ENCODE results near the gene KISS1R.

Gene KISS1R

DNA sequence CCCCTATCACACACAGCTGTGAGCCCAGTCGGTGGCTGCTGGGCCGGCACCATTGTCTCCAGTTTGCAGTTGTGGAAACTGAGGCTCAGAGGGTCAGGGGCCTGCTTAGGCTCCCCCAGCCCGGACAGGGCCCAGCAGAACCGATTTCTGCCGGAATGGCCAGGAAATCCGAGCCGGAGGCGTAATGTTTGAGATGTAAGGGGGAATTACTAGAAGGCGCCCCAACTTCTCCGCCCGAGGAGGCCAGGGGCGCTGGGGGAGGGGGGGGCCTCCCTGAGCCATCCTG lies 962 bp downstream of the KISS1R start:
- no peak for DNase-seq (ENCODE audit: low read depth, low spot score)
- in situ Hi-C loops (cut with HindIII; ENCODE audit: low sequenced_read_pairs) = no loop called here
- no peak for TF ChIP-seq CTCF (IDR thresholded peaks at IDR 0.05; ENCODE audit: low read depth, low read length)
- no peak overlapping the region for H3K4me3 ChIP-seq (ENCODE audit: low read depth, low read length)

GRCh38 chr19:918481-919198 lies 1.5 kb downstream of the KISS1R start:
- no peak overlapping the region for H3K4me3 ChIP-seq (ENCODE audit: low read depth, low read length)
- in situ Hi-C loops (cut with HindIII; ENCODE audit: low sequenced_read_pairs) = no loop called here
- TF ChIP-seq CTCF (IDR thresholded peaks at IDR 0.05; ENCODE audit: low read depth, low read length) = no peak
- DNase-seq (ENCODE audit: low read depth, low spot score) = no peak

DNA sequence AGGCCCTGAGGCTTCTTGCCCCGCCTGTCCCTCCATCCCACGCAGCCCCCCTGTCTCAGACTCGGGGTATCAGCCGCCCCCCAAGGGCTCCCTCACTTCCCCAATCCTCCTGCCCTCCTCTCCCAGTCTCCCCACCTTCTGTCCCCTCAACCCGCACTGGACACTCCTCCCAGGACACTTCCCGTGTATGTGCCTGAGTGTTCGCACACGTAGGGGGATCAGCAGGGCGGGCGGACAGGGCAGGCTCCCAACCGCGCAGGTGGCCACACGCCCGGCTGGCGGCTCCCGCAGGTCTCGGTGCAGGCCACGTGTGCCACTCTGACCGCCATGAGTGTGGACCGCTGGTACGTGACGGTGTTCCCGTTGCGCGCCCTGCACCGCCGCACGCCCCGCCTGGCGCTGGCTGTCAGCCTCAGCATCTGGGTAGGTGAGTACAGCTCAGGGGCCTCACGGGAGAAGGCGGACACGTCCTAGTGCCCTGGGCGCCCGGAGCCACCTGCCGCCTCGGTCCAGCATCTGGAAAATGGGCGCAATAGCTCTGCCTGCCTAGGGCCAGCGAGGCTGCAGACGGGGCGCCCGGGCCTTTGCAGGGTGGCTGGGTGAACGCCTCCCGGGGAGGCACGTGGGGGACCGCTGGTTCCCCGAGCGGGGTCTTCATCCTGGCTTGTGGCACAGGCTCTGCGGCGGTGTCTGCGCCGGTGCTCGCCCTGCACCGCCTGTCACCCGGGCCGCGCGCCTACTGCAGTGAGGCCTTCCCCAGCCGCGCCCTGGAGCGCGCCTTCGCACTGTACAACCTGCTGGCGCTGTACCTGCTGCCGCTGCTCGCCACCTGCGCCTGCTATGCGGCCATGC lies 2.3 kb downstream of the KISS1R start:
- TF ChIP-seq CTCF (IDR thresholded peaks at IDR 0.05; ENCODE audit: low read depth, low read length) = no peak
- DNase-seq (ENCODE audit: low read depth, low spot score) = no peak
- H3K4me3 ChIP-seq (ENCODE audit: low read depth, low read length) = no peak overlapping the region
- in situ Hi-C loops (cut with HindIII; ENCODE audit: low sequenced_read_pairs) = no loop called here

DNA sequence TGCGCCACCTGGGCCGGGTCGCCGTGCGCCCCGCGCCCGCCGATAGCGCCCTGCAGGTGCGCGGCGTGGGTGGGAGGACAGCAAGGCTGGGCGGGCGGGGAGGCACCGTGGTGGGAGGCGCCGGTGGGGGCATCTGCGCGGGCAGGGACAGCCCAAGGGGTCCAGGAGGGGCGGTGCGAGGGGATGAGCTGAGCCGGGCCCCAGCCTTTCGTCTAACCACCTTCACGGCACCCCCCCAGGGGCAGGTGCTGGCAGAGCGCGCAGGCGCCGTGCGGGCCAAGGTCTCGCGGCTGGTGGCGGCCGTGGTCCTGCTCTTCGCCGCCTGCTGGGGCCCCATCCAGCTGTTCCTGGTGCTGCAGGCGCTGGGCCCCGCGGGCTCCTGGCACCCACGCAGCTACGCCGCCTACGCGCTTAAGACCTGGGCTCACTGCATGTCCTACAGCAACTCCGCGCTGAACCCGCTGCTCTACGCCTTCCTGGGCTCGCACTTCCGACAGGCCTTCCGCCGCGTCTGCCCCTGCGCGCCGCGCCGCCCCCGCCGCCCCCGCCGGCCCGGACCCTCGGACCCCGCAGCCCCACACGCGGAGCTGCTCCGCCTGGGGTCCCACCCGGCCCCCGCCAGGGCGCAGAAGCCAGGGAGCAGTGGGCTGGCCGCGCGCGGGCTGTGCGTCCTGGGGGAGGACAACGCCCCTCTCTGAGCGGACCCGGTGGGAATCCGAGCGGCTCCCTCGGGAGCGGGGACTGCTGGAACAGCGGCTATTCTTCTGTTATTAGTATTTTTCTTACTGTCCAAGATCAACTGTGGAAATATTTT lies 3.1 kb downstream of the KISS1R start:
- H3K4me3 ChIP-seq (ENCODE audit: low read depth, low read length) = no peak overlapping the region

GRCh38 chr19:924553-925086 lies 7.5 kb downstream of the KISS1R start:
- peak overlapping the region; percentile 92 for H3K4me3 ChIP-seq (ENCODE audit: low read depth, low read length)
- in situ Hi-C loops (cut with HindIII; ENCODE audit: low sequenced_read_pairs) = no loop called here
- no peak for TF ChIP-seq CTCF (IDR thresholded peaks at IDR 0.05; ENCODE audit: low read depth, low read length)
- DNase-seq (ENCODE audit: low read depth, low spot score) = no peak

More for the DNA sequence above, 3.1 kb downstream of the KISS1R start:
- no peak for DNase-seq (ENCODE audit: low read depth, low spot score)
- TF ChIP-seq CTCF (IDR thresholded peaks at IDR 0.05; ENCODE audit: low read depth, low read length) = no peak
- in situ Hi-C loops (cut with HindIII; ENCODE audit: low sequenced_read_pairs) = no loop called here

- no peak for TF ChIP-seq CTCF (IDR thresholded peaks at IDR 0.05; ENCODE audit: low read depth, low read length)
- in situ Hi-C loops (cut with HindIII; ENCODE audit: low sequenced_read_pairs) = no loop called here
- peak overlapping the region; percentile 92 for H3K4me3 ChIP-seq (ENCODE audit: low read depth, low read length)
- DNase-seq (ENCODE audit: low read depth, low spot score) = peak; percentile 23
Measured at GRCh38 chr19:925087-925525, 8.0 kb downstream of the KISS1R start.
